ENCODE data around the gene ATP5F1B. TPM values are rescaled to one million over a fixed set of nuclear protein-coding genes. Genes with fewer than 3 reads are reported as not detected.

Gene ATP5F1B
- total and polyA plus RNA-seq, 9 of the 15 experiments (the other 6 are each of a cell fraction or from before 2014, with no cell fraction given), result 908 to 3,125 (median 1,482) TPM

GRCh38 chr12:56593909-56594621 lies 51.7 kb downstream of the ATP5F1B start:
- intact Hi-C loops (cut with micrococcal nuclease), result loop anchor here (1.0 to 2.0 kb wide), 2 partner anchors 42 to 81 kb away; no protein-coding TSS in a partner anchor
- TF ChIP-seq TAF9B (IDR thresholded peaks at IDR 0.05; ENCODE audit: partially characterized antibody) (no peak), TRIM28 (IDR thresholded peaks at IDR 0.05) (no peak), ZKSCAN3 (CRISPR knock-in tag; IDR thresholded peaks at IDR 0.05) (no peak), TCF7L2 (IDR thresholded peaks at IDR 0.05; ENCODE audit: low read depth, low read length) (no peak), ZKSCAN8 (CRISPR knock-in tag; IDR thresholded peaks at IDR 0.05) (no peak), RB1 (IDR thresholded peaks at IDR 0.05; ENCODE audit: low read depth) (peak; percentile 23; the same call in 1 of the 2 replicates), ZBTB8A (IDR thresholded peaks at IDR 0.05; ENCODE audit: partially characterized antibody) (no peak), ZNF232 (CRISPR knock-in tag; IDR thresholded peaks at IDR 0.05) (no peak), PRMT5 (CRISPR knock-in tag; IDR thresholded peaks at IDR 0.05) (no peak), NONO (IDR thresholded peaks at IDR 0.05; ENCODE audit: low read depth in 2 of 2, low read length in 1 of 2) (no peak), ZNF507 (tag; conservative IDR thresholded peaks at IDR 0.05) (no peak), FOSL1 (tag; conservative IDR thresholded peaks at IDR 0.05) (0 out of 2 replicates have a peak, but pooled peaks have one; percentile 15)
- TF ChIP-seq, protein P1, sequence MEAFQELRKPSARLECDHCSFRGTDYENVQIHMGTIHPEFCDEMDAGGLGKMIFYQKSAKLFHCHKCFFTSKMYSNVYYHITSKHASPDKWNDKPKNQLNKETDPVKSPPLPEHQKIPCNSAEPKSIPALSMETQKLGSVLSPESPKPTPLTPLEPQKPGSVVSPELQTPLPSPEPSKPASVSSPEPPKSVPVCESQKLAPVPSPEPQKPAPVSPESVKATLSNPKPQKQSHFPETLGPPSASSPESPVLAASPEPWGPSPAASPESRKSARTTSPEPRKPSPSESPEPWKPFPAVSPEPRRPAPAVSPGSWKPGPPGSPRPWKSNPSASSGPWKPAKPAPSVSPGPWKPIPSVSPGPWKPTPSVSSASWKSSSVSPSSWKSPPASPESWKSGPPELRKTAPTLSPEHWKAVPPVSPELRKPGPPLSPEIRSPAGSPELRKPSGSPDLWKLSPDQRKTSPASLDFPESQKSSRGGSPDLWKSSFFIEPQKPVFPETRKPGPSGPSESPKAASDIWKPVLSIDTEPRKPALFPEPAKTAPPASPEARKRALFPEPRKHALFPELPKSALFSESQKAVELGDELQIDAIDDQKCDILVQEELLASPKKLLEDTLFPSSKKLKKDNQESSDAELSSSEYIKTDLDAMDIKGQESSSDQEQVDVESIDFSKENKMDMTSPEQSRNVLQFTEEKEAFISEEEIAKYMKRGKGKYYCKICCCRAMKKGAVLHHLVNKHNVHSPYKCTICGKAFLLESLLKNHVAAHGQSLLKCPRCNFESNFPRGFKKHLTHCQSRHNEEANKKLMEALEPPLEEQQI (IDR thresholded peaks at IDR 0.05), result no peak
- TF ChIP-seq, protein P2, sequence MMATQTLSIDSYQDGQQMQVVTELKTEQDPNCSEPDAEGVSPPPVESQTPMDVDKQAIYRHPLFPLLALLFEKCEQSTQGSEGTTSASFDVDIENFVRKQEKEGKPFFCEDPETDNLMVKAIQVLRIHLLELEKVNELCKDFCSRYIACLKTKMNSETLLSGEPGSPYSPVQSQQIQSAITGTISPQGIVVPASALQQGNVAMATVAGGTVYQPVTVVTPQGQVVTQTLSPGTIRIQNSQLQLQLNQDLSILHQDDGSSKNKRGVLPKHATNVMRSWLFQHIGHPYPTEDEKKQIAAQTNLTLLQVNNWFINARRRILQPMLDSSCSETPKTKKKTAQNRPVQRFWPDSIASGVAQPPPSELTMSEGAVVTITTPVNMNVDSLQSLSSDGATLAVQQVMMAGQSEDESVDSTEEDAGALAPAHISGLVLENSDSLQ (IDR thresholded peaks at IDR 0.05), result peak; percentile 88
- TF ChIP-seq, protein P3, sequence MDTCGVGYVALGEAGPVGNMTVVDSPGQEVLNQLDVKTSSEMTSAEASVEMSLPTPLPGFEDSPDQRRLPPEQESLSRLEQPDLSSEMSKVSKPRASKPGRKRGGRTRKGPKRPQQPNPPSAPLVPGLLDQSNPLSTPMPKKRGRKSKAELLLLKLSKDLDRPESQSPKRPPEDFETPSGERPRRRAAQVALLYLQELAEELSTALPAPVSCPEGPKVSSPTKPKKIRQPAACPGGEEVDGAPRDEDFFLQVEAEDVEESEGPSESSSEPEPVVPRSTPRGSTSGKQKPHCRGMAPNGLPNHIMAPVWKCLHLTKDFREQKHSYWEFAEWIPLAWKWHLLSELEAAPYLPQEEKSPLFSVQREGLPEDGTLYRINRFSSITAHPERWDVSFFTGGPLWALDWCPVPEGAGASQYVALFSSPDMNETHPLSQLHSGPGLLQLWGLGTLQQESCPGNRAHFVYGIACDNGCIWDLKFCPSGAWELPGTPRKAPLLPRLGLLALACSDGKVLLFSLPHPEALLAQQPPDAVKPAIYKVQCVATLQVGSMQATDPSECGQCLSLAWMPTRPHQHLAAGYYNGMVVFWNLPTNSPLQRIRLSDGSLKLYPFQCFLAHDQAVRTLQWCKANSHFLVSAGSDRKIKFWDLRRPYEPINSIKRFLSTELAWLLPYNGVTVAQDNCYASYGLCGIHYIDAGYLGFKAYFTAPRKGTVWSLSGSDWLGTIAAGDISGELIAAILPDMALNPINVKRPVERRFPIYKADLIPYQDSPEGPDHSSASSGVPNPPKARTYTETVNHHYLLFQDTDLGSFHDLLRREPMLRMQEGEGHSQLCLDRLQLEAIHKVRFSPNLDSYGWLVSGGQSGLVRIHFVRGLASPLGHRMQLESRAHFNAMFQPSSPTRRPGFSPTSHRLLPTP (IDR thresholded peaks at IDR 0.05; ENCODE audit: borderline replicate concordance, extremely low read depth, insufficient read length), result no peak

More at GRCh38 chr12:56593909-56594621, 51.7 kb downstream of the ATP5F1B start:
- WGBS (ENCODE audit: insufficient coverage, low coverage, missing lambda C conversion rate), result 33% methylated on average over 8 of the region's 8 CpGs
- Histone ChIP-seq H3K9me3 (replicated peaks; ENCODE audit: control insufficient read depth, insufficient read depth, low read depth, low read length) (no peaks in the 10 kb centered on the region), H2AFZ (ENCODE audit: low read depth, low read length) (no peak overlapping the region), H3K4me3 (no peak overlapping the region), H3K9ac (ENCODE audit: insufficient read depth in 1 of 2, low read depth in 2 of 2, low read length in 2 of 2) (no peak overlapping the region; a peak in 1 of 4 replicates), H3K79me2 (ENCODE audit: control insufficient read depth, insufficient read depth, low read length) (no peaks in the 10 kb centered on the region), H3K4me2 (ENCODE audit: insufficient read depth, low read length) (no peak overlapping the region), H3K9me1 (ENCODE audit: control insufficient read depth, insufficient read depth, low read length) (no peaks in the 10 kb centered on the region), H3K27ac (ENCODE audit: extremely low read depth, low read depth, low read length) (no peak overlapping the region), H3K36me3 (ENCODE audit: control insufficient read depth, insufficient read depth, low read length) (peaks cover 33% of the 10 kb centered on the region; the same call in 2 of the 3 replicates), H3K27me3 (ENCODE audit: control insufficient read depth in 2 of 2, insufficient read depth in 2 of 2, low read length in 2 of 2) (no peaks in the 10 kb centered on the region), H4K20me1 (replicated peaks; ENCODE audit: control insufficient read depth, insufficient read depth, low read length) (no peaks in the 10 kb centered on the region; the same call in 1 of the 2 replicates), H3K4me1 (replicated peaks in 1 of 2; ENCODE audit: control insufficient read depth in 2 of 2, insufficient read depth in 2 of 2, low read length in 2 of 2) (peaks cover 0 to 2% of the 10 kb centered on the region in 2 experiments; a peak in 1 of 5 replicates)
- ChIA-PET POLR2A (interaction anchor here (1.1 kb wide), 1 partner anchor 13 kb away, joined by 3 read pairs; no protein-coding TSS in a partner anchor), CTCF (ENCODE audit: low intra/inter-chr PET ratio) (interaction anchor here (0.6 to 2.1 kb wide), 6 partner anchors 37 to 405 kb away, joined by 3 to 27 read pairs (median 4); partner anchors contain the start of gene SMARCC2)
- ATAC-seq (peak; percentile 83), DNase-seq (ENCODE audit: extremely low read depth in 1 of 4, low spot score in 3 of 4) (peak; percentile 58 to 72 (median 67)), FAIRE-seq (peak; percentile 91)
- in situ Hi-C loops (cut with MboI), result no loop called here
- BruUV-seq (replicated peaks), result no TSS peak
